ENCODE data around the gene RPRM.

RPRM gene

GRCh38 chr2:153476816-153477635, 1.5 kb downstream of the RPRM start:
- H3K4me1 ChIP-seq (ENCODE audit: insufficient read depth, low read length, severe bottlenecking) = no peaks in the 10 kb centered on the region
- H3K9ac ChIP-seq (ENCODE audit: low read length) = no peak overlapping the region
- H3K79me2 ChIP-seq (ENCODE audit: insufficient read depth, low read length) = no peaks in the 10 kb centered on the region
- no peaks in the 10 kb centered on the region for H3K9me3 ChIP-seq (ENCODE audit: low read length)
- H2AFZ ChIP-seq (ENCODE audit: low read length) = no peak overlapping the region
- no peaks in the 10 kb centered on the region for H4K20me1 ChIP-seq (ENCODE audit: insufficient read depth, low read length)
- no peaks in the 10 kb centered on the region for H3K9me2 ChIP-seq (ENCODE audit: low read depth, low read length)
- no peak overlapping the region for H3K4me3 ChIP-seq (ENCODE audit: low read depth, low read length, poor library complexity, severe bottlenecking)
- H3F3A ChIP-seq (ENCODE audit: insufficient read depth, low read length) = no peaks in the 10 kb centered on the region
- H3K36me3 ChIP-seq (ENCODE audit: insufficient read depth, low read length) = no peaks in the 10 kb centered on the region
- H3K27ac ChIP-seq (ENCODE audit: low read depth, low read length, poor library complexity, severe bottlenecking) = no peak overlapping the region
- no peak overlapping the region for H3K4me2 ChIP-seq (ENCODE audit: low read length)
- no peaks in the 10 kb centered on the region for H3K27me3 ChIP-seq (ENCODE audit: insufficient read depth, low read length)
- TF ChIP-seq CTCF (IDR thresholded peaks at IDR 0.05; ENCODE audit: low read length) (no peak), EZH2 (IDR thresholded peaks at IDR 0.05; ENCODE audit: borderline replicate concordance, low read length) (no peak)

- H3K36me3 ChIP-seq (ENCODE audit: insufficient read depth, low read length) = no peaks in the 10 kb centered on the region
- H2AFZ ChIP-seq (ENCODE audit: low read length) = no peak overlapping the region
- no peaks in the 10 kb centered on the region for H3F3A ChIP-seq (ENCODE audit: insufficient read depth, low read length)
- no peaks in the 10 kb centered on the region for H3K4me1 ChIP-seq (ENCODE audit: insufficient read depth, low read length, severe bottlenecking)
- no peak overlapping the region for H3K4me2 ChIP-seq (ENCODE audit: low read length)
- H3K9me2 ChIP-seq (ENCODE audit: low read depth, low read length) = no peaks in the 10 kb centered on the region
- TF ChIP-seq CTCF (IDR thresholded peaks at IDR 0.05; ENCODE audit: low read length) (no peak), EZH2 (IDR thresholded peaks at IDR 0.05; ENCODE audit: borderline replicate concordance, low read length) (no peak)
- no peaks in the 10 kb centered on the region for H4K20me1 ChIP-seq (ENCODE audit: insufficient read depth, low read length)
- H3K27ac ChIP-seq (ENCODE audit: low read depth, low read length, poor library complexity, severe bottlenecking) = no peak overlapping the region
- no peak overlapping the region for H3K4me3 ChIP-seq (ENCODE audit: low read depth, low read length, poor library complexity, severe bottlenecking)
- no peaks in the 10 kb centered on the region for H3K9me3 ChIP-seq (ENCODE audit: low read length)
- H3K79me2 ChIP-seq (ENCODE audit: insufficient read depth, low read length) = no peaks in the 10 kb centered on the region
- H3K9ac ChIP-seq (ENCODE audit: low read length) = no peak overlapping the region
- H3K27me3 ChIP-seq (ENCODE audit: insufficient read depth, low read length) = no peaks in the 10 kb centered on the region
Measured at GRCh38 chr2:153476491-153476815, 2.1 kb downstream of the RPRM start.

- Histone ChIP-seq H3K79me2 (ENCODE audit: insufficient read depth, low read length) (no peaks in the 10 kb centered on the region), H4K20me1 (ENCODE audit: insufficient read depth, low read length) (no peaks in the 10 kb centered on the region), H3K36me3 (ENCODE audit: insufficient read depth, low read length) (no peaks in the 10 kb centered on the region), H3K4me2 (ENCODE audit: low read length) (no peak overlapping the region), H3K4me1 (ENCODE audit: insufficient read depth, low read length, severe bottlenecking) (no peaks in the 10 kb centered on the region), H3K9me2 (ENCODE audit: low read depth, low read length) (no peaks in the 10 kb centered on the region), H3K4me3 (ENCODE audit: low read depth, low read length, poor library complexity, severe bottlenecking) (no peak overlapping the region), H3K27ac (ENCODE audit: low read depth, low read length, poor library complexity, severe bottlenecking) (no peak overlapping the region), H3K27me3 (ENCODE audit: insufficient read depth, low read length) (no peaks in the 10 kb centered on the region), H3K9ac (ENCODE audit: low read length) (no peak overlapping the region), H3F3A (ENCODE audit: insufficient read depth, low read length) (no peaks in the 10 kb centered on the region), H2AFZ (ENCODE audit: low read length) (no peak overlapping the region), H3K9me3 (ENCODE audit: low read length) (no peaks in the 10 kb centered on the region)
- TF ChIP-seq CTCF (IDR thresholded peaks at IDR 0.05; ENCODE audit: low read length) (no peak), EZH2 (IDR thresholded peaks at IDR 0.05; ENCODE audit: borderline replicate concordance, low read length) (no peak)
Measured at GRCh38 chr2:153474876-153475435, 3.6 kb downstream of the RPRM start.

All from OCI-LY1 (cell line).